ENCODE data around the gene IDI1.

IDI1 gene

DNA sequence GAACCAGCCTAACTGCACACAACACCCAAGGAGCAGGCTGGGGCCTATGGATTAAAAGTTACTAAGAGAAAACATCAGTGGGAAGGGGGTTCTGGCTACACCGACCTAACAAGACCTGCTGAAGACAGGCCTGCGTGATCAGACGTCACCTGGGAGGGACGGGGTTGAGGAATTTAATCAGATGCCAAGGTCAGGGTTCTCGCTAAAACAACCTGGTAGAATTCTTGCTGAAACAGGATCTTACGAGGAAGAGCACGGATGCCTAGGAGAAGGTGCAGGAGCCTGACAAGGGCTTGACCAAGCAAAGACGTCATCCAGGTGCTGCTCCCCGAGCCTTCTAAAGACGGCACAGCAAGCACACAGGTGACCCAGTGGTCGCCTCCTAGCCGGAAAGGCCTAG is 24.8 kb downstream of the IDI1 start:
- TF ChIP-seq, protein P1, sequence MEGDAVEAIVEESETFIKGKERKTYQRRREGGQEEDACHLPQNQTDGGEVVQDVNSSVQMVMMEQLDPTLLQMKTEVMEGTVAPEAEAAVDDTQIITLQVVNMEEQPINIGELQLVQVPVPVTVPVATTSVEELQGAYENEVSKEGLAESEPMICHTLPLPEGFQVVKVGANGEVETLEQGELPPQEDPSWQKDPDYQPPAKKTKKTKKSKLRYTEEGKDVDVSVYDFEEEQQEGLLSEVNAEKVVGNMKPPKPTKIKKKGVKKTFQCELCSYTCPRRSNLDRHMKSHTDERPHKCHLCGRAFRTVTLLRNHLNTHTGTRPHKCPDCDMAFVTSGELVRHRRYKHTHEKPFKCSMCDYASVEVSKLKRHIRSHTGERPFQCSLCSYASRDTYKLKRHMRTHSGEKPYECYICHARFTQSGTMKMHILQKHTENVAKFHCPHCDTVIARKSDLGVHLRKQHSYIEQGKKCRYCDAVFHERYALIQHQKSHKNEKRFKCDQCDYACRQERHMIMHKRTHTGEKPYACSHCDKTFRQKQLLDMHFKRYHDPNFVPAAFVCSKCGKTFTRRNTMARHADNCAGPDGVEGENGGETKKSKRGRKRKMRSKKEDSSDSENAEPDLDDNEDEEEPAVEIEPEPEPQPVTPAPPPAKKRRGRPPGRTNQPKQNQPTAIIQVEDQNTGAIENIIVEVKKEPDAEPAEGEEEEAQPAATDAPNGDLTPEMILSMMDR (IDR thresholded peaks at IDR 0.05; ENCODE audit: extremely low read depth, insufficient read depth, missing control alignments): no peak
- no peak for DNase-seq (ENCODE audit: low spot score)
- in situ Hi-C loops (cut with MboI; ENCODE audit: low pct_unique_long_range_greater_than_20kb, low sequenced_read_pairs, unreplicated experiment): no loop called here

DNA sequence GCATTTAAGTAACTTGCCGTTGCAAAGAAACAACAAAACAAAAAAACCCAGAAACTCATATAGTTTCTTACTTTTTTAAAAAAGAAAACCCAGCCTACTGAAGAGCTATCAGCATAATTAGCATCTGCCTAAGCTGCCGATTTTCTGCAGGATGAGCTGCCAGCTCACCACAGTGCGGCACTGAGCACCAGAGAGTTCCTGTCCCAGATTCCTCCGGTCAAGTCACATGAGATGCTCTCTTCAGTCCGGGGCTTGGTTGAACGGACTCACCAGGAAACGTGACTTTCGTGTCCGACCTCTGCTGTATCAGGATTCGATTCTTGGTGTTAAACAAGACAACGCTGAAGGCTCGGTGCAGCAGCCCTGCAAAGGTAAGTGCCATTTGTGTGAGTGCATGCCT is 26.5 kb downstream of the IDI1 start:
- TF ChIP-seq, protein P1 (IDR thresholded peaks at IDR 0.05; ENCODE audit: extremely low read depth, insufficient read depth, missing control alignments): no peak
- in situ Hi-C loops (cut with MboI; ENCODE audit: low pct_unique_long_range_greater_than_20kb, low sequenced_read_pairs, unreplicated experiment): no loop called here
- DNase-seq (ENCODE audit: low spot score): no peak

DNA sequence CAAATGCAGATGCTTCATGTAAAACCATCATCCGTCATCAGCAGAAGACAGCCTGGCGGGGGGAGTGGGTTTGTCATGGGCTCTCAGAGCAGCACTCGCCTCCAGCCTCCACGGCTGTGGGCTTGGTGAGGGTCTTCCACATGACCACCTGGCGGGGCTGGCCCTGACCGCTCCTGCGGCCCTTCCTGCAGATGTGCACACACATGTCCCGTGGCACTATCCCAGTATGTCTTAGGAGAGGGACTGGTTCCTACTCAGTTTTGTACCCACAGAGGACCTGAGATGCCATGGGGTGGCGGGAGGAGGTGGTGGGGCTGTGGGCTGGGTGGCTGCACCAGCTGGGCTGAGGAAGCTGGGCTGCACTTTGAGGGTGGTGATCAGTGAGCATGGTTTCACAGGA is 28.0 kb downstream of the IDI1 start:
- TF ChIP-seq, protein P1 (IDR thresholded peaks at IDR 0.05; ENCODE audit: extremely low read depth, insufficient read depth, missing control alignments): no peak
- no peak for DNase-seq (ENCODE audit: low spot score)
- in situ Hi-C loops (cut with MboI; ENCODE audit: low pct_unique_long_range_greater_than_20kb, low sequenced_read_pairs, unreplicated experiment): no loop called here

DNA sequence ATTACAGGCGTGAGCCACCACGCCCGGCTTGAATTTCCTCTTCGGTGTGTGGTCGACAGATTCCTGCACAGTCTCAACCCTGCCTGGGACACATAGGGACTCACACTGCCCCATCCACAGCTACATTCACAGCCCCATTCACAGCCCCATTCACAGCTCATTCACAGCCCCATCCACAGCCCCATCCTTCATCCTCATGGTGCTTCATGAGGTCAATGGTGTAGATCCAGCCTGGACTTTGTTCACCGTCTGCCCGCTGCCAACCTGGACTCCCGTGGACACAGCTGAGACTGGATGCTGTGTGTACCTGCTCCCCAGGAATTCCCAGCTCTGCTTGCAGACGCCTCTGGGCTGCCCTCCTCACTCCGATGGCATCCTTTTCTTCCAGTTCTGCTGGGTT is 28.5 kb downstream of the IDI1 start:
- TF ChIP-seq, protein P1 (IDR thresholded peaks at IDR 0.05; ENCODE audit: extremely low read depth, insufficient read depth, missing control alignments): no peak
- DNase-seq (ENCODE audit: low spot score): no peak
- in situ Hi-C loops (cut with MboI; ENCODE audit: low pct_unique_long_range_greater_than_20kb, low sequenced_read_pairs, unreplicated experiment): no loop called here

DNA sequence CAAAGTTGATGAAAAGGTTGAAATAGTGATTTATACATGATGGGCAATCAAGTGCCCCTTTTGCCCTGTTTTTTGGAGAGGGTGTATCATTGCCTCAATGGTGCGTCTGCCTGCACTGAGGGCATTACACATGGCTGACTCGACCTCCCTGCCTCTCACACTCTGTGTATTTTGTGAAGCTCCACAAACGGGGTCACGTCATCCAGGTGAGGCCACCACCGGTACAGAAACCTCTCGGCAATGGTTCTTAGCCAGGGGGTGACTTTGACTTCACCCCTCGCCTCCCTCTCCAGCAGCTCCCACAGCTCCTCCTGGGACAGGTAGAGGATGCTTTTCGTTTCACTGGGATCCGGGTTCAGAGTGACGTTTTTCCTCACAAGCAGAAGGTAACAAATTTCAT is 29.6 kb downstream of the IDI1 start:
- TF ChIP-seq, protein P1 (IDR thresholded peaks at IDR 0.05; ENCODE audit: extremely low read depth, insufficient read depth, missing control alignments): no peak
- no peak for DNase-seq (ENCODE audit: low spot score)
- in situ Hi-C loops (cut with MboI; ENCODE audit: low pct_unique_long_range_greater_than_20kb, low sequenced_read_pairs, unreplicated experiment): no loop called here

DNA sequence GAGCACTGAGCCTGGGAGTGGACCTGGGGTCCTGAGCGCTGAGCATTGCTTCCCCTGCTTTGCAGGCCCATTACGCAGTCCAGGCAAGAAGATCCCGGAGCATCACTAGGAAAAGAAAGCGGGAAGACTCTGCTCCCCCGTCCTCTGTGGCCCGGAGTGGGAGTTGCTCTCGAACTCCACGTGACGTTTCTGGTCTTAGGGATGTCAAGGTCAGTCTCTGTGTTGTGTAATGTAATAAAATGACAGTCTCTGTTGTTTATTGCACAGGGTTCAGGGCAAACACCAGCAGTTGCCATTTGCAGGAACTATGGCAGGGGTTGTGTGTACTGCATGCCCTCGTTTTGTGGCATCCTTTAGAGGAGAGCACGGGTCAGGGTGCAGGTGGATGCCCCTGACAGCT is 33.2 kb downstream of the IDI1 start:
- TF ChIP-seq, protein P1 (IDR thresholded peaks at IDR 0.05; ENCODE audit: extremely low read depth, insufficient read depth, missing control alignments): no peak
- in situ Hi-C loops (cut with MboI; ENCODE audit: low pct_unique_long_range_greater_than_20kb, low sequenced_read_pairs, unreplicated experiment): no loop called here
- DNase-seq (ENCODE audit: low spot score): no peak

DNA sequence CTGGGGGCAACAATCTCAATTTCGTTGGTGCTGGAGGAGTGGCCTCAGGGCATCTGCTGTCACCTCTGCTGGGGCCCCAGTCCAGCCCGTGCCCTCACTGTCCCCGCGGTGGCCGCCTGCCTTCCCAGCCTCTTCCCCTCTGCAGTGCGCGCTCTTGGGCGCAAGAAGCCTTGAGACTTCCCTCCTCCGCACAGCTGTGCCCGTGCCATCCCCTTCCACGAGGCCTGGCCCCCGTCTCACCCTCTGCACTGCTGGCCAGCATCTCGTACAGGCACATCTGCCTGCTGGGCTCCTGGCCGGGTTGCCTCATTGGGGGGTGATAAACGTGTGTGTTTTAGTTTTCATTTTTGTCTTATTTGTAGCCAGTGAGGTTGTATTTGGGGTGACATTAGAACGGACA is 37.2 kb downstream of the IDI1 start:
- TF ChIP-seq, protein P1 (IDR thresholded peaks at IDR 0.05; ENCODE audit: extremely low read depth, insufficient read depth, missing control alignments): no peak
- in situ Hi-C loops (cut with MboI; ENCODE audit: low pct_unique_long_range_greater_than_20kb, low sequenced_read_pairs, unreplicated experiment): no loop called here
- no peak for DNase-seq (ENCODE audit: low spot score)

All from GM13977 (cell line).